Measurements from ENCODE around the gene NR1H2. TPM values are rescaled to one million over a fixed set of nuclear protein-coding genes. Genes with fewer than 3 reads are reported as not detected.

NR1H2 gene
- total and polyA plus RNA-seq, 4 donors = 30.4 to 58.1 (median 33.7) TPM

DNA sequence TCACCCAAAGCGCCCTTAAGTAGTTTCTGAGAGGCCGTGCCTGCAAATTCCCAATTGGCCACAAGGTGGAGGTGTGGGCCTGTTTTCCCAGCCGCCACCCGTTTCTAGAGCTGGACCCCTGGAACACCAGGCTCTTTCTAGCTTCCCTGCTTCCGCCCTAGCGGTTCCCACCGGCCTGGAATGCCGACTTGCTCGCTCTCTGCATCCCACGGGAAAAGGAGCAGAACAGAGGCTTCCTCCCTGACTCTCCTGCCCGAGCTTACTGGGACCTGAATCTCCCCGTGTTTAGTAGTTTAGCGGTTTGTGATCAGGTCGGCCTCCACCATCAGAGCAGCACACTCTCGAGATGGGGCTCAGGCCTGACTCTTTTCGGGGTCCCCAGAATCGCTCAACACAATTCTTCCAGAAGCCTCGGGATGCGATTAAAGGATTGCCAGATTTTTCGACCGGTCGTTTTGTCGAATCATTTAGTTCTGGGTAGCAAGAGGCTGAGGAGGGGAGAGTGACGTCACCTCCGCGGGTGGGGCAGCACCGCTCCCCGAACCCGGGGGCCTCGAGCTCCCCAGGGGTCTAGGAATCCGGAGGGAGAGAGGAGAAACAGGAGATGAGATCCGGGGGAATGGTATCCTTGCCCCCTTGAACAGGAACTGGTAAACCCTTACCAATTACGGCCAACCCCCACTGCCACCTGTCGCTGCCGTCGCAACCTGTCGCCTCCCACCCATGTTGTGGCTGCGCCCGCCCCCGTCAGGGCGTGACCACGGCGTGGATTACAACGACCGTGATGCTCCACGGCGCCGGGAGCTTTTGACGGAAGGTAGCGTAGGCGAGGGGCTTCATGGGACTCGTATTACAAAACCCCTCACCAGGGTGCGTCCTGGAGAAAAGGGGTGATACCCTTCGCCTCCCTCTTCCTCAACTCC lies 18.8 kb upstream of the NR1H2 start:
- H3K4me3 ChIP-seq (ENCODE audit: low read depth in 1 of 3, low read length in 3 of 3) = peak overlapping the region; percentile 52 to 64 (median 60)
- TF ChIP-seq JUND (IDR thresholded peaks at IDR 0.05) (peak in 1 of 2 donors; percentile 80), EGR1 (IDR thresholded peaks at IDR 0.05; ENCODE audit: low read depth in 2 of 2) (peak in 1 of 2 donors; percentile 64), NR2F2 (IDR thresholded peaks at IDR 0.05) (no peak), TAF1 (conservative IDR thresholded peaks at IDR 0.05) (no peak), HNF4A (conservative IDR thresholded peaks at IDR 0.05) (no peak), FOXA1 (IDR thresholded peaks at IDR 0.05) (no peak), RAD21 (IDR thresholded peaks at IDR 0.05) (peak; percentile 79 to 90)
- TF ChIP-seq, protein P1, sequence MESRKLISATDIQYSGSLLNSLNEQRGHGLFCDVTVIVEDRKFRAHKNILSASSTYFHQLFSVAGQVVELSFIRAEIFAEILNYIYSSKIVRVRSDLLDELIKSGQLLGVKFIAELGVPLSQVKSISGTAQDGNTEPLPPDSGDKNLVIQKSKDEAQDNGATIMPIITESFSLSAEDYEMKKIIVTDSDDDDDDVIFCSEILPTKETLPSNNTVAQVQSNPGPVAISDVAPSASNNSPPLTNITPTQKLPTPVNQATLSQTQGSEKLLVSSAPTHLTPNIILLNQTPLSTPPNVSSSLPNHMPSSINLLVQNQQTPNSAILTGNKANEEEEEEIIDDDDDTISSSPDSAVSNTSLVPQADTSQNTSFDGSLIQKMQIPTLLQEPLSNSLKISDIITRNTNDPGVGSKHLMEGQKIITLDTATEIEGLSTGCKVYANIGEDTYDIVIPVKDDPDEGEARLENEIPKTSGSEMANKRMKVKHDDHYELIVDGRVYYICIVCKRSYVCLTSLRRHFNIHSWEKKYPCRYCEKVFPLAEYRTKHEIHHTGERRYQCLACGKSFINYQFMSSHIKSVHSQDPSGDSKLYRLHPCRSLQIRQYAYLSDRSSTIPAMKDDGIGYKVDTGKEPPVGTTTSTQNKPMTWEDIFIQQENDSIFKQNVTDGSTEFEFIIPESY (IDR thresholded peaks at IDR 0.05) = no peak
- TF ChIP-seq, protein P2, sequence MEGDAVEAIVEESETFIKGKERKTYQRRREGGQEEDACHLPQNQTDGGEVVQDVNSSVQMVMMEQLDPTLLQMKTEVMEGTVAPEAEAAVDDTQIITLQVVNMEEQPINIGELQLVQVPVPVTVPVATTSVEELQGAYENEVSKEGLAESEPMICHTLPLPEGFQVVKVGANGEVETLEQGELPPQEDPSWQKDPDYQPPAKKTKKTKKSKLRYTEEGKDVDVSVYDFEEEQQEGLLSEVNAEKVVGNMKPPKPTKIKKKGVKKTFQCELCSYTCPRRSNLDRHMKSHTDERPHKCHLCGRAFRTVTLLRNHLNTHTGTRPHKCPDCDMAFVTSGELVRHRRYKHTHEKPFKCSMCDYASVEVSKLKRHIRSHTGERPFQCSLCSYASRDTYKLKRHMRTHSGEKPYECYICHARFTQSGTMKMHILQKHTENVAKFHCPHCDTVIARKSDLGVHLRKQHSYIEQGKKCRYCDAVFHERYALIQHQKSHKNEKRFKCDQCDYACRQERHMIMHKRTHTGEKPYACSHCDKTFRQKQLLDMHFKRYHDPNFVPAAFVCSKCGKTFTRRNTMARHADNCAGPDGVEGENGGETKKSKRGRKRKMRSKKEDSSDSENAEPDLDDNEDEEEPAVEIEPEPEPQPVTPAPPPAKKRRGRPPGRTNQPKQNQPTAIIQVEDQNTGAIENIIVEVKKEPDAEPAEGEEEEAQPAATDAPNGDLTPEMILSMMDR (IDR thresholded peaks at IDR 0.05; ENCODE audit: low read depth, low read length, missing input control) = peak; percentile 81
- 16% methylated on average over 54 of the region's 54 CpGs for WGBS
- peak; percentile 82 for DNase-seq (ENCODE audit: low spot score)
- peak overlapping the region; percentile 88 to 89 for H3K27ac ChIP-seq (ENCODE audit: low read depth in 1 of 2, low read length in 2 of 2)
- H3K9me3 ChIP-seq (ENCODE audit: control insufficient read depth in 4 of 4, low read length in 3 of 4) = no peaks in the 10 kb centered on the region
- peak overlapping the region; percentile 80 to 92 for H3K9ac ChIP-seq (ENCODE audit: low read depth in 1 of 2, low read length in 2 of 2)
- H3K36me3 ChIP-seq (ENCODE audit: control insufficient read depth in 4 of 4, insufficient read depth in 3 of 4, low read depth in 1 of 4, low read length in 3 of 4) = no peaks in the 10 kb centered on the region
- H3K4me1 ChIP-seq (ENCODE audit: control insufficient read depth in 4 of 4, insufficient read depth in 4 of 4, low read length in 3 of 4) = peaks cover 0 to 10% (median 5%) of the 10 kb centered on the region in 4 donors
- H3K27me3 ChIP-seq (ENCODE audit: control insufficient read depth in 4 of 4, insufficient read depth in 4 of 4, low read length in 3 of 4) = no peaks in the 10 kb centered on the region

DNA sequence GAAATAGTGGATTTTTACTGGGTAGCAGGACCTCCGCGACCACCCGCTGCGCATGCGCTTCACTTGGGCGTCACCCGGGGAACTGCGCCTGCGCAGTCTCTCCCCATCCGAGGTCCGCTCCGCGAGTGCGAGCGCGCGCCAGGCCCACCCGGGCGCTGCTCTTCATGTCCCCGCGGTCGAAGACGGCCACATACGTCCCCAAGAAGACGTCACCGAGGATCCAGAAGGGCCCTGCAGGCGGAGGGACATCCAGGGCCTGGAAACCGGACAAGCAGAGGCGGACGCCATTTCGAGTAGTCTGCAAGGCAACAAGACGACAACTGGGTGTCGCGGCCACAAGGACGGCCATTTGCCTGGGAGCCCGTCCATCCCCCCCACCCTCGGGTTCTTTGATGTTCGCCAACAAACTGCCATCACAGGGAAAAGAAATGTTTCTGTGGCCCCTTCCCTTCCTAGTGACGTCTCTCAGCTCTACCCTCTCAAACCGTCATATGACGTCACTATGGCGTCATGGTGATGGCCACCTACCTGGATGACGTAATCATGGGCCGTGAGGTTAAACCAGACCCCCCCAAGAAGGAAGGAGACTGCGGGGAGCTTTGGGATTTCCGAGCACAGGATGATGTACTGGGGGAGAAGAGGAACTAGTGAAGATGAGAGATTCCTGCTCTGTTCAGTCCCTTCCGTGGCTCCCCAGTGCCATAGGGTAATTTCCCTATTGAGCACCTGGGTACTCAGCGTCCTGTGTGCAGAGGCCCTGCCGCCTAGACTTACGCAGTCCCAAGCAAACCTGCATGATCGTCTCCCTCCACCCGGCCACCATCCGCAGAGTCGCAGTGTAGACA lies 17.6 kb upstream of the NR1H2 start:
- no peaks in the 10 kb centered on the region for H3K27me3 ChIP-seq (ENCODE audit: control insufficient read depth in 4 of 4, insufficient read depth in 4 of 4, low read length in 3 of 4)
- H3K9ac ChIP-seq (ENCODE audit: low read depth in 1 of 2, low read length in 2 of 2) = no peak overlapping the region
- peak; percentile 48 for TF ChIP-seq YY1 (IDR thresholded peaks at IDR 0.05)
- no peak for TF ChIP-seq FOXA1 (IDR thresholded peaks at IDR 0.05)
- H3K36me3 ChIP-seq (ENCODE audit: control insufficient read depth in 4 of 4, insufficient read depth in 3 of 4, low read depth in 1 of 4, low read length in 3 of 4) = no peaks in the 10 kb centered on the region
- H3K27ac ChIP-seq (ENCODE audit: low read depth in 1 of 2, low read length in 2 of 2) = peak overlapping the region in 1 of 2 donors; percentile 88
- no peaks in the 10 kb centered on the region for H3K9me3 ChIP-seq (ENCODE audit: control insufficient read depth in 4 of 4, low read length in 3 of 4)
- peaks cover 0 to 10% (median 5%) of the 10 kb centered on the region in 4 donors for H3K4me1 ChIP-seq (ENCODE audit: control insufficient read depth in 4 of 4, insufficient read depth in 4 of 4, low read length in 3 of 4)
- DNase-seq (ENCODE audit: low spot score) = peak; percentile 68
- 42% methylated on average over 54 of the region's 54 CpGs for WGBS
- peak overlapping the region; percentile 21 to 40 (median 34) for H3K4me3 ChIP-seq (ENCODE audit: low read depth in 1 of 3, low read length in 3 of 3)

GRCh38 chr19:50359328-50359818 lies 16.9 kb upstream of the NR1H2 start:
- Histone ChIP-seq H3K9me3 (ENCODE audit: control insufficient read depth in 4 of 4, low read length in 3 of 4) (no peaks in the 10 kb centered on the region), H3K4me3 (ENCODE audit: low read depth in 1 of 3, low read length in 3 of 3) (no peak overlapping the region), H3K36me3 (ENCODE audit: control insufficient read depth in 4 of 4, insufficient read depth in 3 of 4, low read depth in 1 of 4, low read length in 3 of 4) (no peaks in the 10 kb centered on the region), H3K27ac (ENCODE audit: low read depth in 1 of 2, low read length in 2 of 2) (no peak overlapping the region), H3K27me3 (ENCODE audit: control insufficient read depth in 4 of 4, insufficient read depth in 4 of 4, low read length in 3 of 4) (no peaks in the 10 kb centered on the region), H3K9ac (ENCODE audit: low read depth in 1 of 2, low read length in 2 of 2) (no peak overlapping the region), H3K4me1 (ENCODE audit: control insufficient read depth in 4 of 4, insufficient read depth in 4 of 4, low read length in 3 of 4) (peaks cover 0 to 10% (median 5%) of the 10 kb centered on the region in 4 donors)
- WGBS = 95% methylated on average over 11 of the region's 11 CpGs
- DNase-seq (ENCODE audit: low spot score) = no peak
- TF ChIP-seq, protein P3, sequence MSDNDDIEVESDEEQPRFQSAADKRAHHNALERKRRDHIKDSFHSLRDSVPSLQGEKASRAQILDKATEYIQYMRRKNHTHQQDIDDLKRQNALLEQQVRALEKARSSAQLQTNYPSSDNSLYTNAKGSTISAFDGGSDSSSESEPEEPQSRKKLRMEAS (IDR thresholded peaks at IDR 0.05) = no peak
- TF ChIP-seq SP1 (IDR thresholded peaks at IDR 0.05) = no peak
- no peak for TF ChIP-seq HNF4G (IDR thresholded peaks at IDR 0.05)
- TF ChIP-seq, protein P1 (IDR thresholded peaks at IDR 0.05) = no peak
- TF ChIP-seq NR2F2 (IDR thresholded peaks at IDR 0.05) = no peak
- TF ChIP-seq, protein P4, sequence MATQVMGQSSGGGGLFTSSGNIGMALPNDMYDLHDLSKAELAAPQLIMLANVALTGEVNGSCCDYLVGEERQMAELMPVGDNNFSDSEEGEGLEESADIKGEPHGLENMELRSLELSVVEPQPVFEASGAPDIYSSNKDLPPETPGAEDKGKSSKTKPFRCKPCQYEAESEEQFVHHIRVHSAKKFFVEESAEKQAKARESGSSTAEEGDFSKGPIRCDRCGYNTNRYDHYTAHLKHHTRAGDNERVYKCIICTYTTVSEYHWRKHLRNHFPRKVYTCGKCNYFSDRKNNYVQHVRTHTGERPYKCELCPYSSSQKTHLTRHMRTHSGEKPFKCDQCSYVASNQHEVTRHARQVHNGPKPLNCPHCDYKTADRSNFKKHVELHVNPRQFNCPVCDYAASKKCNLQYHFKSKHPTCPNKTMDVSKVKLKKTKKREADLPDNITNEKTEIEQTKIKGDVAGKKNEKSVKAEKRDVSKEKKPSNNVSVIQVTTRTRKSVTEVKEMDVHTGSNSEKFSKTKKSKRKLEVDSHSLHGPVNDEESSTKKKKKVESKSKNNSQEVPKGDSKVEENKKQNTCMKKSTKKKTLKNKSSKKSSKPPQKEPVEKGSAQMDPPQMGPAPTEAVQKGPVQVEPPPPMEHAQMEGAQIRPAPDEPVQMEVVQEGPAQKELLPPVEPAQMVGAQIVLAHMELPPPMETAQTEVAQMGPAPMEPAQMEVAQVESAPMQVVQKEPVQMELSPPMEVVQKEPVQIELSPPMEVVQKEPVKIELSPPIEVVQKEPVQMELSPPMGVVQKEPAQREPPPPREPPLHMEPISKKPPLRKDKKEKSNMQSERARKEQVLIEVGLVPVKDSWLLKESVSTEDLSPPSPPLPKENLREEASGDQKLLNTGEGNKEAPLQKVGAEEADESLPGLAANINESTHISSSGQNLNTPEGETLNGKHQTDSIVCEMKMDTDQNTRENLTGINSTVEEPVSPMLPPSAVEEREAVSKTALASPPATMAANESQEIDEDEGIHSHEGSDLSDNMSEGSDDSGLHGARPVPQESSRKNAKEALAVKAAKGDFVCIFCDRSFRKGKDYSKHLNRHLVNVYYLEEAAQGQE (IDR thresholded peaks at IDR 0.05) = no peak
- no peak for TF ChIP-seq HNF4A (conservative IDR thresholded peaks at IDR 0.05)
- TF ChIP-seq FOXA1 (IDR thresholded peaks at IDR 0.05) = no peak
